ENCODE results near the gene SCAMP2. TPM values are rescaled to one million over a fixed set of nuclear protein-coding genes. Genes with fewer than 3 reads are reported as not detected.

The SCAMP2 gene
- total RNA-seq, 1 experiment from 2014 or later = 21.6 TPM

DNA sequence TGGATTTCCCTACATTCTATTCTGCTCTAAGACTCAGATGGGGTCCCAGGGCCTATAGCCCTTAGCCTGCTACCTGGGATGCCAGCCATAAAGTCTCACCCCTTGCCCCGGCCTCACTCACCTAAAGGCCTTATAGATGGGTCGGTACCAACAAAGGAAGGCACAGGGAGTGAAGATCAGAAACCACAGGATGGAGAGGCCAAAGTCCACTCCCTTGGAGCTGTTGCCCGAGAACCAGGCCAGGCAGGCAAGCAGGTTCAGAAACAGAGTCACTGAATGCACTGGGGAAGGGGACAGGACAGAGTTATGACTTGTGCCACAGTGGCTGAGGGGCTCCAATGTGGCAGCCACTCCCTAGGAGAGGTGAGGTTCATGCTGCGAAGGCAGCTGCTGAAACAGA lies 22.8 kb downstream of the SCAMP2 start:
- peaks cover 58% of the 10 kb centered on the region for H3K36me3 ChIP-seq
- no peak overlapping the region for H3K4me3 ChIP-seq
- H3K27me3 ChIP-seq = no peaks in the 10 kb centered on the region
- no peaks in the 10 kb centered on the region for H3K9me3 ChIP-seq
- DNase-seq = no peak

GRCh38 chr15:74847432-74847831 lies 25.7 kb downstream of the SCAMP2 start:
- Histone ChIP-seq H3K9me3 (no peaks in the 10 kb centered on the region), H3K4me3 (no peak overlapping the region), H3K36me3 (peaks cover 42% of the 10 kb centered on the region), H3K27me3 (no peaks in the 10 kb centered on the region)
- DNase-seq = no peak

- H3K36me3 ChIP-seq = peaks cover 35% of the 10 kb centered on the region
- H3K27me3 ChIP-seq = no peaks in the 10 kb centered on the region
- DNase-seq = no peak
These were observed 27.6 kb downstream of the SCAMP2 start for GRCh38 chr15:74845581-74845980.

DNA sequence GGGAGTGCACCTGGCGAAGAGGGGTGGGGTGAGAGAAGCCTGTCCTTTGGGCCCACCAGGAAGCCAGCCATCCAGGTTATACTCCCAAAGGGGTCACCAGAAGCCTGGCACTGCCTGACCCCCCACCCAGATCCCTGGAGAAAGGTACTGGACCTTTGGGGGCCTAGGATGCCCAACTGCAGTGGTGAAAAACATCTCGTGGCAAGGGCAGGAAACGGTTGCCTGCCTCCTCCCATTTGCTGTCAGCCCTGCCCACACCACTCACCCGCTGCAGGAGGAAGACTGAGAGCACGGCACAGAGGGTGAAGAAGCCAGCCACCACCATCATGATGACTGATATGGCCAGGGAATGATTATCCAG lies 28.0 kb downstream of the SCAMP2 start:
- H3K27me3 ChIP-seq = no peaks in the 10 kb centered on the region
- H3K9me3 ChIP-seq = no peaks in the 10 kb centered on the region
- DNase-seq = no peak
- no peak overlapping the region for H3K4me3 ChIP-seq
- H3K36me3 ChIP-seq = peaks cover 35% of the 10 kb centered on the region

More at GRCh38 chr15:74845581-74845980, 27.6 kb downstream of the SCAMP2 start:
- H3K4me3 ChIP-seq = no peak overlapping the region
- H3K9me3 ChIP-seq = no peaks in the 10 kb centered on the region

- H3K4me3 ChIP-seq = no peak overlapping the region
- no peaks in the 10 kb centered on the region for H3K9me3 ChIP-seq
- H3K27me3 ChIP-seq = no peaks in the 10 kb centered on the region
- DNase-seq = no peak
- peaks cover 32% of the 10 kb centered on the region for H3K36me3 ChIP-seq
These were observed 28.6 kb downstream of the SCAMP2 start for GRCh38 chr15:74844319-74845207.

DNA sequence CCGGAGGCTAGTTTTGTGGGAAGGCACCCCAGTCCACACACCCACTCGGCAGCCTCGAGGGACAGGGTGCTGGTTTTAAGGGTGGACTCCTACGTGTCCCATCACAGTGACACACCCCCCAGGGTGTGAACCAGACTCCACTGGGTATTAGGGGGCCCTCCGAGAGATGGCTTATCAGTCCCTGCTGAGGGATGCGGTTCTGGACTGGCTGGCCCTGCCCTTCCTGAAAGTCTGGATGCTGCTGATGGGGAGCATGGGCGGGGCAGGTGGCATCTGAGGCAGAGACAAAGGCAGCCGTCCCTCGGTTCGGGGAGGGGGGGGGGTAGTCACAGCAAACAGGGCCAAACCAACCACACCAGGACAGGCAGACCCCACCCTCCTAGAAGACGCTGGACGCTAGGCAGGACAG lies 29.3 kb downstream of the SCAMP2 start:
- Histone ChIP-seq H3K36me3 (peaks cover 32% of the 10 kb centered on the region), H3K27me3 (no peaks in the 10 kb centered on the region), H3K4me3 (peak overlapping the region; percentile 96), H3K9me3 (no peaks in the 10 kb centered on the region)
- no peak for DNase-seq

- Histone ChIP-seq H3K9me3 (no peaks in the 10 kb centered on the region), H3K4me3 (peak overlapping the region; percentile 96), H3K27me3 (no peaks in the 10 kb centered on the region), H3K36me3 (peaks cover 35% of the 10 kb centered on the region)
- DNase-seq = no peak
These were observed 29.7 kb downstream of the SCAMP2 start for GRCh38 chr15:74843445-74843828.

- Histone ChIP-seq H3K27me3 (no peaks in the 10 kb centered on the region), H3K9me3 (no peaks in the 10 kb centered on the region), H3K4me3 (peak within 1 kb of the TSS; percentile 96), H3K36me3 (peaks cover 33% of the 10 kb centered on the region)
- DNase-seq = peak; percentile 93
These were observed 30.4 kb downstream of the SCAMP2 start, which contains the start of gene ULK3 for GRCh38 chr15:74842581-74843444. ULK3 (minus strand) TSS chr15:74843156; CDS start chr15:74843105, 51 bp downstream.

- Histone ChIP-seq H3K9me3 (no peaks in the 10 kb centered on the region), H3K36me3 (peaks cover 26% of the 10 kb centered on the region), H3K27me3 (no peaks in the 10 kb centered on the region), H3K4me3 (peak overlapping the region; percentile 96)
- DNase-seq = no peak
These were observed 31.2 kb downstream of the SCAMP2 start for GRCh38 chr15:74841891-74842373.

GRCh38 chr15:74840851-74841775 lies 32.1 kb downstream of the SCAMP2 start:
- Histone ChIP-seq H3K9me3 (no peaks in the 10 kb centered on the region), H3K4me3 (no peak overlapping the region), H3K36me3 (peaks cover 26% of the 10 kb centered on the region), H3K27me3 (no peaks in the 10 kb centered on the region)
- DNase-seq = no peak

- no peaks in the 10 kb centered on the region for H3K9me3 ChIP-seq
- H3K36me3 ChIP-seq = peaks cover 34% of the 10 kb centered on the region
- H3K4me3 ChIP-seq = no peak overlapping the region
- H3K27me3 ChIP-seq = no peaks in the 10 kb centered on the region
- no peak for DNase-seq
These were observed 33.4 kb downstream of the SCAMP2 start for GRCh38 chr15:74839526-74840395.

DNA sequence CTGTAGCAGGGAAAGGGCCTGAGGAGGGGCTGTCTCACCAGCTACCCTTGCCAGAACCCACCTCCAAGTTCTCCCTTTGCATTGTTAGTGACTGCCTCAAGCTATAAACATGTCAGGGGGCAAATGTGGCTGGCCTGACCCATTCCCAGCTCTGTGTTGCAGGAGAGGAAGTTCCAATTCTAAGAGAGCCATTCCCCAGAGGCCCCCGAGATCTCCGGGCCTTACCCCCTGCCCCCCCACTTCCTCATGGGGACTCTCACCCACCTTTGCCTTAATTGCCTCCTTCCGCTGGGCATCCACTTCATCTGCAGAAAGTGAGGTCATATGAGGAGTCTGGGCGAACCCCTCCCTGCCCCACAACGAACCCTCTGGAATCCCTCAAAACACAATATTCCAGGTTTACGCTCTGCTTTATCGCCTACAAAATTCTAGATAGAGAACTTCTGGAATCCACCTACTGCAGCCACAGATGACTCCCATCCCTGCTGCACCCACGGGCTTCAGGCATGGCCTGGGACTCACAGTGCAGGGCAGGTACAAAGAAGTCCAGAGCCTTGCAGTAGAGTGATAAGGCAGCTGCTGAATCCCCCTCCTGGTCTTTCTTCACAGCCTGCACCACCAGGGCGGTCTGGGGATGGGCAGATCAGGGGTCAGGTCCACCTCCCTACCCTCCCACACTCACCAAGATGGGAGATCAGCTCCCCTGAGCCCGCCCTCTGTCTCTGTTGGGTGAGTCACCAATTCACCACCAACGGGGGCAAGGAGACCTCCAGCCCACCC lies 34.2 kb downstream of the SCAMP2 start:
- H3K36me3 ChIP-seq = peaks cover 34% of the 10 kb centered on the region
- DNase-seq = no peak
- H3K27me3 ChIP-seq = no peaks in the 10 kb centered on the region
- no peaks in the 10 kb centered on the region for H3K9me3 ChIP-seq
- no peak overlapping the region for H3K4me3 ChIP-seq

DNA sequence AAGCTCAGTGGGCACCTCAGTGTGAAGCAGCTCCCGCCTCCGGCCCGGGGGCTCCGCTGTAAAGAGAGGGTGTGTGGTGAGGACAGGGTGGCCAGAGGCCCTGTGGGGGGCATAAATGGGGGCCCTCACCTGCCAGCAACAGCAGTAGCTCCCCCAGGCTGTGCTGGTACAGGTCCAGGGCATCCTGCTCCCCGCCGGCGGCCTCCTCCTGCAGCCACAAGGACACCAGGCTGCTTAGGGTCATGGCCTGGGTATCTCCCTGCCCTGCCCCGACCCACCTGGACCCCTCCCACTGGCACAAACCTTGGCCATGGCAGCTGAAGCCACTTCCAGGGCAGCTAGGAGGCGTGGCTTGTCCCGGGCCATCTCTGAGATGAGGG lies 35.0 kb downstream of the SCAMP2 start:
- no peaks in the 10 kb centered on the region for H3K27me3 ChIP-seq
- no peak for DNase-seq
- H3K4me3 ChIP-seq = no peak overlapping the region
- H3K36me3 ChIP-seq = peaks cover 34% of the 10 kb centered on the region
- H3K9me3 ChIP-seq = no peaks in the 10 kb centered on the region

- no peaks in the 10 kb centered on the region for H3K9me3 ChIP-seq
- H3K27me3 ChIP-seq = no peaks in the 10 kb centered on the region
- H3K36me3 ChIP-seq = peaks cover 34% of the 10 kb centered on the region
- H3K4me3 ChIP-seq = no peak overlapping the region
- DNase-seq = no peak
These were observed 35.6 kb downstream of the SCAMP2 start for GRCh38 chr15:74837482-74838136.

All from MG63 (cell line).